ENCODE measurements around the gene PRKAR2B.
A peak's percentile ranks its signal among the peaks of the same experiment; 100 is the strongest.

PRKAR2B gene

GRCh38 chr7:107023522-107024151 lies 20.9 kb upstream of the PRKAR2B start:
- H3K27me3 ChIP-seq (replicated peaks): no peaks in the 10 kb centered on the region
- no peak overlapping the region for H3K4me3 ChIP-seq (ENCODE audit: low read depth, low read length)
- no peak overlapping the region for H3K27ac ChIP-seq
- no peak for TF ChIP-seq CTCF (IDR thresholded peaks at IDR 0.05; ENCODE audit: low read depth, low read length, missing control alignments)
- H3K36me3 ChIP-seq (replicated peaks): no peaks in the 10 kb centered on the region
- in situ Hi-C loops (cut with HindIII; ENCODE audit: low pct_ligation_motif_present, low sequenced_read_pairs): no loop called here
- DNase-seq: peak; percentile 40

GRCh38 chr7:107024906-107025305 lies 19.6 kb upstream of the PRKAR2B start:
- H3K27ac ChIP-seq: no peak overlapping the region

GRCh38 chr7:107025449-107026103 lies 18.9 kb upstream of the PRKAR2B start:
- in situ Hi-C loops (cut with HindIII; ENCODE audit: low pct_ligation_motif_present, low sequenced_read_pairs): no loop called here
- TF ChIP-seq CTCF (IDR thresholded peaks at IDR 0.05; ENCODE audit: low read depth, low read length, missing control alignments): no peak
- DNase-seq: no peak
- Histone ChIP-seq H3K4me3 (ENCODE audit: low read depth, low read length) (no peak overlapping the region), H3K27ac (no peak overlapping the region), H3K36me3 (replicated peaks) (no peaks in the 10 kb centered on the region), H3K27me3 (replicated peaks) (no peaks in the 10 kb centered on the region)

More at GRCh38 chr7:107024906-107025305, 19.6 kb upstream of the PRKAR2B start:
- DNase-seq: no peak
- Histone ChIP-seq H3K27me3 (replicated peaks) (no peaks in the 10 kb centered on the region), H3K4me3 (ENCODE audit: low read depth, low read length) (no peak overlapping the region), H3K36me3 (replicated peaks) (no peaks in the 10 kb centered on the region)
- no peak for TF ChIP-seq CTCF (IDR thresholded peaks at IDR 0.05; ENCODE audit: low read depth, low read length, missing control alignments)
- in situ Hi-C loops (cut with HindIII; ENCODE audit: low pct_ligation_motif_present, low sequenced_read_pairs): no loop called here

- no peak for DNase-seq
- Histone ChIP-seq H3K27me3 (replicated peaks) (no peaks in the 10 kb centered on the region), H3K27ac (no peak overlapping the region), H3K4me3 (ENCODE audit: low read depth, low read length) (no peak overlapping the region), H3K36me3 (replicated peaks) (no peaks in the 10 kb centered on the region)
- in situ Hi-C loops (cut with HindIII; ENCODE audit: low pct_ligation_motif_present, low sequenced_read_pairs): no loop called here
- TF ChIP-seq CTCF (IDR thresholded peaks at IDR 0.05; ENCODE audit: low read depth, low read length, missing control alignments): no peak
These were observed 18.3 kb upstream of the PRKAR2B start for GRCh38 chr7:107026166-107026565.

- no peaks in the 10 kb centered on the region for H3K36me3 ChIP-seq (replicated peaks)
- in situ Hi-C loops (cut with HindIII; ENCODE audit: low pct_ligation_motif_present, low sequenced_read_pairs): no loop called here
- no peak for TF ChIP-seq CTCF (IDR thresholded peaks at IDR 0.05; ENCODE audit: low read depth, low read length, missing control alignments)
- DNase-seq: no peak
- H3K27ac ChIP-seq: no peak overlapping the region
- no peaks in the 10 kb centered on the region for H3K27me3 ChIP-seq (replicated peaks)
- H3K4me3 ChIP-seq (ENCODE audit: low read depth, low read length): no peak overlapping the region
These were observed 17.3 kb upstream of the PRKAR2B start for GRCh38 chr7:107027208-107027607.
